NCI-H1417 treated with DMSO at 0.1 percent for 48 hours (cell line): Measurements from ENCODE around the gene INHBB.
"Not testable (repeated sequence)": the region's sequence is repeated elsewhere in the genome, so short reads cannot be mapped to it uniquely, and the experiment has no call there.

Source experiments
- DNase-seq: peaks from one replicate; lab custom pipeline; 2025; lab: John Stamatoyannopoulos, UW

The INHBB gene

DNA sequence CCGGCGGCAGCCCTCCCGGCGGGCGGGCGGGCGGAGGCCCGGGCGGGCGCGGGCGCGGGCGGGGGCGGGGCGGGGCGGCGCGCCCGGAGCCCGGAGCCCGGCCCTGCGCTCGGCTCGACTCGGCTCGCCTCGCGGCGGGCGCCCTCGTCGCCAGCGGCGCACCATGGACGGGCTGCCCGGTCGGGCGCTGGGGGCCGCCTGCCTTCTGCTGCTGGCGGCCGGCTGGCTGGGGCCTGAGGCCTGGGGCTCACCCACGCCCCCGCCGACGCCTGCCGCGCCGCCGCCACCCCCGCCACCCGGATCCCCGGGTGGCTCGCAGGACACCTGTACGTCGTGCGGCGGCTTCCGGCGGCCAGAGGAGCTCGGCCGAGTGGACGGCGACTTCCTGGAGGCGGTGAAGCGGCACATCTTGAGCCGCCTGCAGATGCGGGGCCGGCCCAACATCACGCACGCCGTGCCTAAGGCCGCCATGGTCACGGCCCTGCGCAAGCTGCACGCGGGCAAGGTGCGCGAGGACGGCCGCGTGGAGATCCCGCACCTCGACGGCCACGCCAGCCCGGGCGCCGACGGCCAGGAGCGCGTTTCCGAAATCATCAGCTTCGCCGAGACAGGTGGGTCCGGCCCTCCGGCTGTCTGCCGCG is at the start of gene INHBB:
TSS of gene INHBB (plus strand) at position 111 of the 641 bp plus-strand sequence. CDS start at position 164, 53 bp downstream.
- DNase-seq: no peak

DNA sequence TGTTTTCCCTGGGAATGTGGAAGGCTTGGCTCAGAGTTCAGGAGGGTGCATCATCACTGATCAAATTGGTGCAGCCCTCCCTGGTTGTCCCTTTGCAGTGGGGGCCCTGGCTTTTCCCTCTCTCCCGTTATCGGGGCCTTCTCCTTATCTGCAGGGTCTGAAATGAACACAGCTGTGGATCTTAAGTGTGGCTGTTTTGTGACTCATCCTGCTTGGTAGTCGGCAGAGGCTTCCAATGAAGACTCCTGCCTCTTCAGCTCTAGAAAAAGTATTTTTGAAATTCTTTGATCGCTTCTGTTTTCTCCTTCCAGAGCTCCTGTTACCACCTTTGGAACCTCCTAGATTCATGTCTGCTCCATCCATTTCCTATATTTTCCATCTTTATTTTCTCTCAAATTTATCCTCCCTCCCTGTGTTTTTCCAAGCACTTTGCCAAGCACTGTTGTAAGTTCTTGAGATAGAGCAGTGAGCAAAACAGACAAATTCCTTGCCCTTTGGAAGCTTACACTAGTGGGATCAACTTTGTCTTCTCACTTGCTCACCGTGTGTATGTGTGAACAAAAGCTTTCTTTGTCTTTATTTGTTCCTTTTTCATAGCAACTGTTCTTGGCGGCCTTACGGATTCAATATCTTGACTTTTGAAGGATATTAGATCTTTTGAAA is 47.6 kb upstream of the INHBB start:
- no peak for DNase-seq

DNA sequence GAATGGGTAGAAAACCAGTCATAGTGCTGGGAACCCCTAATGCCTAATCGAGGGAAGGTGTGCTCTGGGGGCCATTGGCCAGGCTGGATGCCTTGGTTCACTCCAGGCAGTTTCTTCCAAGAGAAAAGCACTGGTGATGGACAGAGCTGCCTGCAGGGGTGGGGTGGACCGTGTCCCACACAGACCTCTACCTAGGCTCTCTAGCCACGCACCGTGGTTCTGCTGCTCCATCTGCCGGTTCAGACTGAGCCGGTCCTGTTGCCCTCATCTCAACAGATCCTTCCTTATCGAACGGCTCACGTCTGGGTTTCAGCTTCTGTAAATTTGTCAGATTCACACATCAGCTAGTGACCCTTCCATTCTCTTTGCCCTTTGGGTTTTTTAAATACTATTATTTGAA is 46.9 kb upstream of the INHBB start:
- no peak for DNase-seq

DNA sequence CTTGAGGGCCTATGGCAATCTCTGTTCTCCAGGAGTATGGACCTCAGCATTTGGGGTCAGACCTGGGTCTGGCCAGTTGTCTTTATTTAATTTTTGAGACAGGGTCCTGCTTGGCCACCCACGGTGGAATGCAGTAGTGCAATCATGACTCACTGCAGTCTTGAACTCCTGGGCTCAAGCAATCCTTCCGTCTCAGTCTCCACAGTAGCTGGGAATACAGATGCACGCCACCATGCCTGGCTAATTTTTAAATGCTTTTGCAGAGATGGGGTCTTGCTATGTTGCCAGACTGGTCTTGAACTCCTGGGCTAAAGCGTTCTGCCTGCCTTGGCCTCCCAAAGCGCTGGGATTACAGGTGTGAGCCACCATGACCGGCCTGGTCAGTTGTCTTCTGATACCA is 46.4 kb upstream of the INHBB start:
- DNase-seq: no peak

DNA sequence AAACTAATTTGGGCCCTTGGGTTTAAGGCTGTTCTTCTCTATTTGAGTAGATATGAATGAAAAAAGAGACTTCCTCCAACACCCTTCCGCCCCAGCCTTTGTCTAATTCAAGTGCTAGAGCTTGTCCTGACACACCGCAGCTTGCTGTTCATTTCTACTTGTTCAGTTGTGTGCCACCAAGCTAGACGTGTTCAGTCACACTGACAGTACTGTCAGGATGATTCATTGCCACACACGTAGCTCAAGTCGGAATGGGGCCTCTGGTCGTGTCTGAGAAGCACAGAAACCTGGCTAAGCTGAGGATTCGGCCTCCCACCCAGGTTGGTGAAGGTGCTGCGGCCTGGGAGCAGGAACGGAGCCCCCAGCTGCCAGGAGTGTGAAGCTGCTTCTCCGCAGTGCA is 45.6 kb upstream of the INHBB start:
- DNase-seq: no peak

DNA sequence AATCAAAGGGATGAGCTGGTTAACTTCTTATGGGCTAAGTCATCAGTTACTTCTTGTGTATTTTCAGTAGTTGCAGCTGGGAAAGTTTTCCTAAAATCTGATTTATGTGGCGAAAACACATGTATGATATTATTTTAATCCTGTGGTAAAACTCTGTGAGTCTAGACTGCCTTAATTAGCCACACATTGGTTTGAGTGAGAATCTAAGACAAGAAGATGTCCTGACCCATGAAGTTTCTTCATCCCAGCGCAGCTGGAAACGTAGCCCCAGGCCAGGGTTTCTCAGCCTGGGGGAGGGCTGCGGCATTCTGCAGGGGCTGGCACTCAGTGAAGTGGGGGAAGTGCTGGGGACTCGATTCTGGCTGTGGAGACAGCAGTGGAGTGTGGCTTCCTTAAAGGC is 44.7 kb upstream of the INHBB start:
- no peak for DNase-seq

DNA sequence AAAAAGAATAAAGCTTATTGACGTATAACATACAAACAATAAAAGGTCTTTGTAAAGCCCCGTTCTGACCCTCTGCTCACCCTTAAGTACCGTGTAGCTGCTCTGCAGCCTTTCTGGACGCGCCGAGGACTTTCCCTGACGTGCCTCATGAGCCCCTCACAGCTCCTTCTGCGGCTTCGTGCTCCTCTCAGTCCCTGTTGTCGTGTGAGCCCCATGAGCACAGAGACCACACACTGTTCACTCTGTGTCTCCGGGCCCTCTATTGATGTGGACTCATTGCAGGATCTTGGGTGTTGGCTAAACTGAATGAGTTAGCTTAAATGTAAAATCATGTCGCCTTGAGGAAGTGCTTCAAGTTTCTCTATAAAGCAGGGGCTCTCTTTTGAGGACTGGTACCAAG is 43.6 kb upstream of the INHBB start:
- no peak for DNase-seq

DNA sequence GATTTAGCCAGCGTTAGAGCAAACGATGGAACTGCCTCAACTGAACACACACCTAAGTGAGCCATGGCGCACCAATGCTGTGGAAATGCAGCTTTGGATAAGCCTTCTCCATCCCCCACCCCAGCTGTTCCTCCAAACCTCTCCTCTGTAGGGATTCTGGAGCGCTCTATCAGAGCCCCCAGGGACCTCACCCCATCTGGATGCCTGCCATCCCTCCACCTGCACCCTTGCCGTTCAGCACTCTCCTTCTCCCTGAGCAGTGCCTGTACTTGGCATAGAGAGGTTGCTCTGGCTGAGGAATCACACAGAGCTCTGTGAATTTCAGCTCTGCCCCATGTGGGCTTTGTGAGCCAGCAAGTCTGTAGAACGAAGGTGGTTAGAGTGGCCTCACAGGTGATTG is 42.8 kb upstream of the INHBB start:
- no peak for DNase-seq

DNA sequence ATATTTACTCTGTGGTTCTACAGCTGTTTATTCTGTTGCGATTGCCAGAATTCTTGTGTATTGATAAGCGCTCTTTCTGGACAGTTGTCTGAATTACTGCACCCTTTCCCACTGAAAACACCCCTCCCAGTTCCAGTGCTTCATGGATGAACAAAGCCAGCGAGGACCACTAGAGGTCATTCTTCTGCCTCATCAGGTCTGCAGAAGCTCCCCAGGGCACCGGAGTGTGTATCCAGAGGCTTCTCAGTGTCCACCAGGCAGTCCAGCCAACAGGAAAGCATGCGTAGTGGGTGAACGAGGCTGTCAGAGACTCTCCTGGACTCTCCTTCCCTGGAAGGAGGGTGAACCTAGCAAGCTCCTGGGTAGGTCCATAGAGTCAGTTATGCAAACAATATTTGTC is 40.6 kb upstream of the INHBB start:
- DNase-seq: no peak

DNA sequence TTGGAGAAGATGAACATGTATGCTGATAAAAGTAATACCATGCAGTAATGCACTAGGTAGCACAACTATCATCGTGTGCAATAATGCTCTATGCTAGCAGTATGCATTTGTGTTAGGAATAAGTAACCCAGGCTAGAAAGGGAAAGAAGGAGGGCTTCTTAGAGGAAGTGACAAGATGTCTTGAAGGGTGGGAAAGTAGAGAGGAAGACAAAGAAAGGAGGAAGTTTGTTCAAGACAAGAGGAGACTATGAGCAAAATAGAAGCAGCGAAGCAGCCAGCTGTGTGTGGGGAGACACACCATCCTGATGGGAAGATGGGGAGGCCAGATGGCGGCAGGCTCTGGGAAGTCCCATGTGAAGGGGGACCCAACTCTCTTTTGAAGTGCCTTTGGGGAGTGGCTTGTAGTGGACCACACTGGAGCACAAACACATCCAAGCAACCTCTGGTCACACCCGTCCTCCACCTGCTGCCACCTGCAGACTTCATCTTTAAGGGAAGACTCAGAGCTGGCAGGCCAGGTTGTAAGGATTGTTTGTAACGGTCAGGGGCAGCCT is 39.9 kb upstream of the INHBB start:
- no peak for DNase-seq

DNA sequence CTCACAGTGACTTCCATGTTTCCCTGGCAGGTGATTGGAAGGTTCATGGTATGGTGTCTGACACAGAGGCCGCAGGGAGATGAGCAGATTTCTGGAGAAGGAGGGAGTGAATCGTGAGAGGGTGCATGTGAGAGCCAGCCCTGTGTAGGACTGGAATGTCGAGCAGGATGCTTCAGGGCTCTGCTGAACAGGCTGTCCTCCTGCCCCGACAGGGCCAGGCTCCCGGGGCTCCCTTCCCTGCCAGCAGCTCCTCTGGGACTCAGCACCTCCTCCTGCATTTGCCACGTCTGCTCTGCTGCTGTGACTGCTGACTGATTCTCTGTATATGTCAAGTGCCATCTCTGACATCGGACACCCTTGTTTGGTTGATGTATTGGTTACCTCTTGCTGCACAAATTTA is 38.5 kb upstream of the INHBB start:
- DNase-seq: no peak

DNA sequence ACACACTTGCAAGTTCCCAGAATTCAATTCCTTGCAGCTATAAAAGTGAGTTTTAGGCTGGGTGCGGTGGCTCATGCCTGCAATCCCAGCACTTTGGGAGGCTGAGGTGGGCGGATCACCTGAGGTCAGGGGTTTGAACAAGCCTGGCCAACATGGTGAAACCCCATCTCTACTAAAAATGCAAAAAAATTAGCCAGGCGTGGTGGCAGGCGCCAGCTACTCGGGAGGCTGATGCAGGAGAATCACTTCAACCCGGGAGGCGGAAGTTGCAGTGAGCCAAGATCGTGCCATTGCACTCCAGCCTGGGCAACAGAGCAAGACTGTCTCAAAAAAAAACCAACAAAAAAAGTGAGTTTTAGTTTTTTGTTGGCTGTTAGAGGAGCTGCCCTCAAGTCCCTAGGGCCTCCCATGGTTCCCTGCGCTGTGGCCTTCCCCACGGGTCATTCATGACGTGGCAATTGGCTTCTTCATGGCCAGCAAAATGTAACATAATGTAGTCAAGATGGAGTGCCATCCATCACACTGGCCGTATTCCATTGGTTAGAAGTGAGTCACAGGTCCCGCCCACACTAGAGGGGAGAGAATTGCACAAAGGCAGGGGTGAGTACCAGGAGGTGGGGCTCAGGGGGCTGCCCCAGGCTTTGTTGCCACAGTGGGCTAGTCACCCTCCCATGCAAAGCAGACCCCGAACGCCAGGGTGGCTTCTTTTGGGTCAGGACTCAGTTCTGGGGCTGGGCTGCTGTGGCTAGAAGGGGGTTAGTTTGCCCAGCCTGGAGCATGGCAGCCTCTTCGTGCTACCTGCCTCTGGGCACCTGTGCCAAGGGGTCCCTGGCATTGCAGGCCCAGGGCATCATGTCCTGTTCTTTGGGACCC is 37.7 kb upstream of the INHBB start:
- DNase-seq: no peak

DNA sequence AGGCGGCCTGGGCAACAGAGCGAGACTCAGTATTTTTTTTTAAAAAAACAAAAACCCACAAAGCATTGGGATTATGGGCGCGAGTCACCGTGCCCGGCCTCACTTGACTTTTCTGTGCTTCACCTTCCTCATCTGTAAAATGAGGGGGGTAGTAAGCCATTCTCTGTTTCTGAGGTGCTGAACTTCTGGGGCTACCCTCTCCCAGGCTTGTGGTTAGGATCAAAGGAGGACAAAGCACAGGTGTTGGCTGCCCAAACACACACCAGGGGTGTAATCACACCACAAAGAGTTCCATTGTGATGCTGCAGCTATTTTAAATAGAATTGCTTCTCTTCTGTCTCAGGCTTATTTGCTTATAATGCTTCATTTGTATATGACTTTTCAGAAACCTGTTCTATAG is 35.8 kb upstream of the INHBB start:
- DNase-seq: no peak

DNA sequence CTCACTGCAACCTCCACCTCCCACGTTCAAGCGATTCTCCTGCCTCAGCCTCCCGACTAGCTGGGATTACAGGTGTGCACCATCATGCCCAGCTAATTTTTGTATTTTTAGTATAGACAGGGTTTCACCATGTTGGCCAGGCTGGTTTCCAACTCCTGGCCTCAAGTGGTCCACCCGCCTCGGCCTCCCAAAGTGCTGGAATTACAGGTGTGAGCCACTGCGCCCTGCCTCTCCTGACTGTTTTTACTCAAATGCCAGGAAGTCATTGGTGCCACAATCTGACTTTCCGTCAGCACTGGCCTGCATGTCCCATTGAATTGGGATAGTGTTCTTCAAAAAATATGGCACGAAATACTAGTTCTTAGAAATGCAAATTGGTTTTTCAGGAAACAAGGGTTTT is 35.1 kb upstream of the INHBB start:
- not testable (repeated sequence) for DNase-seq

DNA sequence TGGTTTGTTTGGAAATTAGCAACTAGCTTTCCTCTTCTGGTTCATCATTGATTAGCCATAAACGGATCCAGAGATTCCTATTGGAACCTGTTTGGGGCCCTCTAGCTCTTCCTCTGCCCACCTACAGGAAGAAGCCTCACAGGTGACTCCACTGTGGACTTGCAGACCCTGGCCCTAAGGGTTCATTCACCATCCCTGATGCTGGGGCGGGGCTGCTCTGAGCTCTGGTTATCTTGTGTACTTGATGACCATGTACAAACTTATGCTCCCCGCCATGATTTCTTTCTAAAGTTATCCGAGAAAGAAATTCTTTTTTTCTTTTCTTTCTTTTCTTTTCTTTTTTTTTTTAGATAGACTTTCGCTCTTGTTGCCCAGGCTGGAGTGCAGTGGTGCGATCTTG is 33.9 kb upstream of the INHBB start:
- DNase-seq: no peak

DNA sequence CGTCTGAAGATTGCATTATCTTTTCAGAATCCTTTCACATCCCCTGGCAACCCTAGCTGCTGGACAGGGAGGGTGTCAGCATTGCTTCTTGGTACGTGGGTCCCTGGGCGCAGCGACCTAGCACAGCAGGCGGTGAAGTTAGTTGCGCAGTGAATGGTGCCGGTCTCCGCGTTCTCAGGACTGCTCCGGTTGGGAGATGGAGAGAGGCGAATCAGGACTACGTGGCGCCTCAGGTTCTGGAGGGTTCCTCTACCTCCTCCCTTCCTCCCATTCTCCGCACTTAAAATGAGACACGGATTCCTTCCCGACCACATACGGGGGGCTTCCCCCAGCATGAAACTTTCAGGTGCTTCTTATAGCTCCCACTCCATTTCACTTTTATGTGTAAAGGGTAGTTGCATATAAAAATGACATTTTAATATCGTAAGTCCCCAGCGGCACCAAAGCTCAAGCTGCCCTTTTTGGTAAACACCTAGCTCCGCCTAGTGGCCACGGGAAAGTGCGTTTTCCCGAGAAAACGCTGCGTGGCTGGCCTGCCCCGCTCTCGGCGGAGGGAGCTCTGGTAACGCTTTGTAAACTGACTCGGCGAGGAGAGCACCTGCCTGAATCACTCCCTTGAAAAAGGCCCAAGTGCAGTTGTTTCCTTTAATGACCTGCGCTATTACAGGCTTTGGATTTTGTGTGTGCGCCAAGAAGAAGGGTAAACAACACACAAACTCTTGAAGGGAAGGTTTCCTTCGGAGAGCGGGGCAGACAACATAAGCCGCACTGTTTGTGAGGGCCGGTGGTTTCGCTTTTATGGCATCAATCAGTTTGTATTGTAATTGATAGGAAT is 32.9 kb upstream of the INHBB start:
- DNase-seq: no peak

DNA sequence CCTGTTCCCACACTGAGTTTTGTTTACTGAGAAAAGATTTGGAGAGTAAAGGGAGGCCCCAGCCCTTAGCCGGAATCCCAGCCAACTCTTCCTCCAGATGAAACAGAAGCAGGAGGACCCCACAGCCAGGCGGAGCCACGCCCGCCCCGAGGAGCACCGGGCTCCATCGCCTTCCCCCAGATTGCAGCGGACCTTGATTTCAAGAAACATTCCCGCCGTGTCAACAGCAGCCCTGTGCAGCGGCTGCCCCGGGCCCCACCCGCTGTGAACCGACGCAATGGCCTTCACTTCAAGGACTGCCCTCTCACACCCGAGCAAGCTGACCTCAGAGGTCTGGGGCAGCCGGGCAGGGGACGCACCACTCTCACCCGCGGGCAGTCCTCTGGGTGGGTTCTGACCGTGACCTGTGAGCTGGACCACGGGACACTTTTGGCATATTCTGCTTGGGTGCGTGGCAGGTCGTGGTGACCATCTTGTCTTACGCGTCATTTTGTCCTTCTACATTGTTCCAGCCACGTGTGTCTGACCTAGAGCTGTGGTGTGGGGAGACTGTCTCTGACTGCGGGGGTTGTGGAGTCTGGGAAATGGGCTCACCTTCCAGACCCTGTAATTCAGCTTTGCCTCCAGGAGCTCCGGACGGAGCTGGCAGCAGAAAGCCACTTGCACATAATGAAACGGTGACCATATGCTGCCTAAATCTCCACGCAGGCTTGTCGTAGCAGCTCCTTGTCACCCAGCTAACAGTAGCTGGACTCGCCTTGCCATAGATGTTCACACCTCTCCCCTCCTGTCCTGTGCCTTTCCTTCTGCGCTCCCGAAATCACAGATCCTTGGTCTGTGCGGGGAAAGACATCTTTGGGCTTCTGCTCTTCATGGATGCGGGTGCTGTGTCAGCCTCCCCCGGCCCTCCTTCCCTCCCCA is 32.0 kb upstream of the INHBB start:
- DNase-seq: no peak

DNA sequence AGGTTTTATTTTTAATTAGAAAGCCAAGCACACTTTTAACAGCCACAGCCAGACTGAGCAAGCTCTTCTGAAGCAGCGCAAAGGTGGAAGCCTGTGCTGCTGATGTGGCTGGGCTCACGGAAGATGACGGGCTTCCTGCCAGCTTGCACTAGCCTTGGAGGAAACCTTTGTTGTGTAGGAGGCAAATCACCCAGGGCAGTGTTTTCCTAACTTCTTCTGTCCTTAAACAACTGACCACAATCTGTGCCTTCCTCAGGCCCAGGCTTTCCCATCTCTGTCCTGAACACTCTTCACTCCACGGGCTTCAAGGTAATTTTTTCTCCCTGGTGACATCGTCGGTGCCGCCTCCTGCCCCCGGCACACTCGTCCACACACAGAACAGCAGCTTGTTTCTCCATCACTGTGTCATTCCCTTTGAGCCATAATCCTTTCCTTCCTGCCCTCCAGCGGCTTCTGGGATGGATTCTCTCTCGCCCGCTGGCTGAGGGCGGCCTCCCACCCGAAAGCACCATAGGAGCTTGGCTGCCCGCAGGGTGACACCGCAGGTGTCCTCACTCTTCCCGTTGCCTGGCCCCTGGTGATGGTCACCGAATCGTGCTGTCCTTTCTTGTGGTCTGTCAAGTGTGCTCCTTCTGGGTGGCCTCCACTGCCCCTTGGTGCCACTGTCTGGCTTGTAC is 31.1 kb upstream of the INHBB start:
- DNase-seq: no peak

DNA sequence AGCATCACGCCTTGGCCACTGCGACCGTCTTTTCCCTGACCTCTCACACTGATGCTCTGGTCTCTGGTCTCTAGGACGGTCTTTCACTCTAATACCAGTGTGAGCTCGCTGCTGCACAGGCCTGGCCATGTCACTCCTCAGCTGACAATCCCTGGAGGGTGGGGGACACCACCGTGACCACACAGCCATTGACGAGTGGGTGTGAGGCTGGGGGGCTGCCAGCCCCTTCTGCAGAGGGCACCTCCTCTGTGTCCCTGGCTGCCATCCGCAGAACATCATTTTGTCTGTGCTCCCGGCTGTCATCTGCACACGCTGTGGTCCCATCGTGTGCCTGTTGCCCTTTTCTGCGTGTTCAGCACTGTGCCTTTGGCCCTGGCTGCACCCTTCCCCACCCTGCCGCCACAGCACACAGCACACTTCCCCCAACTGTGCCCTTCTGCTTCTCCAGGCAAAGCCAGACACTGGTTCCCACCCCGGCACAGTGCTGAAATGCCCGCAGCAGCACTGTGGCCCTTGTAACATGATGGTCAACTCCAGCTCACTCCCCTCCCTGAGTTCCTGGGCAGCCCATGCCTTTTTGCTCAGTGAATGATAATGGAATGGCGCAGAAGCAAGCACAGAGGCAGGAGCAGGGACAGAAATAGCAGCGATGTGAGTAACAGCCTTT is 30.4 kb upstream of the INHBB start:
- no peak for DNase-seq

DNA sequence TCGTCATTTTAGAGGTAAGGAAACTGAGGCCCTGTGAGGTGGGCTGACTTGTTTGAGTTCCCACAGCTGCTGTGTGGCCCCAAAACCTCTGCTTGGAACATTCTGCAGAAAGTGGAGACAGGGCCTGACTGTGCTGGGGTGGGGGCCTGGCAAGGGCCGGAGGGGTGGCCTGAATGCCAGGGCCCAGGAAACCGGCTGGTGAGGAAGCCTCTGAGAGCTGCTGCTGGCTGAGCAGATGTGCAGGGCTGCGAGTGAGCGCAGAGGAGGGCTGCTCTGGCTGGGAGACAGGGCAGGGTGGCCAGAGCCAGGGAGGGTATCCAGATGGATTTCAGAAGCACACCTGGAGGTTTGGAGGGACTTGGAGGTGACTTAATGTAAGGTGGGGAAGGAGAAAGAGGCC is 29.9 kb upstream of the INHBB start:
- no peak for DNase-seq
